ENCODE data around the gene PDXP.

The PDXP gene

DNA sequence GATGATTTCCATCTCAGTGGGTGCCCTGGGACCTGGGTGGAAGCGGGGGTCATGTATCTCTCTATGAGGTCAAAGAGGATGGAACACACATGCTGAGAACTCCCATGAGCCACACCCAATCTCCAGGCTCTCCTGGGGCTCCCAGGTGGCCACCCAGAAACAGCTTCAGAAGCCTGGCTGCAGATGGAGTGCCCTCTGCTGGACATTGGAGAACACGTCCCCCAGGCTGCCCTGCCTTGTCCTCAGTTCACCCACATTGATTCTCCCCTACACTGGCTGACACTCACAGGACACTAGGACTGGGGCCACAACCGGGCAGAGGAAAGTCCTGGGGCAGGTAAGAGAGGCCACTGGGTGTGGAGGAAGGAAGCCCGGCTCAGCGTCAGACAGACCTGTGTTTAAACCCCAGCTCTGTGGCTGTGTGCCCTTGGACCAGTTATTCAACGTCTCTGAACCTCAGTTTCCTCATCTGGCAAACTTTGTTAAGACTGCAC, 23.1 kb downstream of the PDXP start (continued):
- no peak for TF ChIP-seq ZFP41 (tag by site-specific recombination; IDR thresholded peaks at IDR 0.05; ENCODE audit: borderline replicate concordance)
- peak; percentile 60 for TF ChIP-seq GLIS2 (tag by site-specific recombination; IDR thresholded peaks at IDR 0.05)
- TF ChIP-seq MZF1 (tag by site-specific recombination; IDR thresholded peaks at IDR 0.05; ENCODE audit: borderline replicate concordance) = no peak
- peak; percentile 92 for TF ChIP-seq ZNF654 (tag by site-specific recombination; IDR thresholded peaks at IDR 0.05; ENCODE audit: low read depth)
- no peak for TF ChIP-seq YY2 (tag by site-specific recombination; IDR thresholded peaks at IDR 0.05)
- no peak for TF ChIP-seq KLF8 (tag by site-specific recombination; IDR thresholded peaks at IDR 0.05)
- TF ChIP-seq SP7 (tag by site-specific recombination; IDR thresholded peaks at IDR 0.05) = peak; percentile 32
- TF ChIP-seq KLF17 (tag by site-specific recombination; IDR thresholded peaks at IDR 0.05) = no peak; the same call in 1 of the 2 replicates
- TF ChIP-seq INSM2 (tag by site-specific recombination; IDR thresholded peaks at IDR 0.05) = no peak
- no peak for TF ChIP-seq ZNF2 (tag by site-specific recombination; IDR thresholded peaks at IDR 0.05)
- TF ChIP-seq ZNF311 (tag by site-specific recombination; IDR thresholded peaks at IDR 0.05; ENCODE audit: borderline replicate concordance) = no peak
- TF ChIP-seq ZNF692 (tag by site-specific recombination; IDR thresholded peaks at IDR 0.05) = no peak
- 0 out of 2 replicates have a peak, but pooled peaks have one; percentile 31 for TF ChIP-seq ZNF629 (tag by site-specific recombination; IDR thresholded peaks at IDR 0.05)
- TF ChIP-seq SP3 (tag by site-specific recombination; IDR thresholded peaks at IDR 0.05) = no peak
- TF ChIP-seq ZEB2 (tag by site-specific recombination; IDR thresholded peaks at IDR 0.05) = peak; percentile 55; the same call in 1 of the 2 replicates
- peak; percentile 31; the same call in 1 of the 2 replicates for TF ChIP-seq ZNF324 (tag by site-specific recombination; IDR thresholded peaks at IDR 0.05)
- TF ChIP-seq, protein P1, sequence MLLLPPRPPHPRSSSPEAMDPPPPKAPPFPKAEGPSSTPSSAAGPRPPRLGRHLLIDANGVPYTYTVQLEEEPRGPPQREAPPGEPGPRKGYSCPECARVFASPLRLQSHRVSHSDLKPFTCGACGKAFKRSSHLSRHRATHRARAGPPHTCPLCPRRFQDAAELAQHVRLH (tag by site-specific recombination; IDR thresholded peaks at IDR 0.05) = no peak
- no peak for TF ChIP-seq ZNF843 (tag by site-specific recombination; IDR thresholded peaks at IDR 0.05)
- TF ChIP-seq ZNF768 (tag by site-specific recombination; IDR thresholded peaks at IDR 0.05) = peak; percentile 88; the same call in 1 of the 2 replicates
- TF ChIP-seq ZNF660 (tag by site-specific recombination; IDR thresholded peaks at IDR 0.05) = 0 out of 2 replicates have a peak, but pooled peaks have one; percentile 56
- no peak for TF ChIP-seq ZNF416 (tag by site-specific recombination; IDR thresholded peaks at IDR 0.05)

DNA sequence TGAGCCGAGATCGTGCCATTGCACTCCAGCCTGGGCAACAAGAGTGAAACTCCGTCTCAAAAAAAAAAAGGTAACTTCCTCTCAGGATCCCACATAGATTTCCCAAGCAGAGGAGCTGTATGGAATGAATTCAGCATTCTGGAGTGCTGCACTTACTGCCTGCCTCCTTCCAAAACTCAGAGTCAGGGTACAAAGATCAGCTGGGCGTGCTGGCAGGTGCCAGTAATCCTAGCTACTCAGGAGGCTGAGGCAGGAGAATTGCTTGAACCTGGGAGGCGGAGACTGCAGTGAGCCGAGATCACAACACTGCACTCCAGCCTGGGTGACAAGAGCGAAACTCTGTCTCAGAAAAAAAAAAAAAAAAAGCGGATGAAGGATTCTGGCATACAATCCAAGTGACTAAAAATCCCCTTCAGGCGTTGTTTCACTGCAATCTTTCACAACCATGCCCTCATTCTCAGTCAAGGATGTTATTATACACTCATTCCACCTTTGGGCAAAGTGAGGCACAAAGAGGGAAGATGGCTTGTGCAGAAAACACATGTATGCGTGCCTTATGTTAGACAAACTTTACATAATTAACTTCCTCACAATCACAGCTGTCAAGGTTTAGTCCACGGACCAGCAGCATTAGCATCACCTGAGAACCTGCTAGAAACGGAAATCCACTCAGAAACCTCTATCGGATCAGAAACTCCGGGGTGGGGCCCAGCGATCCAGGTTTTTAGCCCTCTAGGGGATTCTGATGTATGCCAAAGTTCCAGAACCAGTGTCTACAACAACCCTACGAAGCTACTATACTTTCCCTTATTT, 26.5 kb downstream of the PDXP start:
- TF ChIP-seq ZNF341 (tag by site-specific recombination; IDR thresholded peaks at IDR 0.05; ENCODE audit: low read depth) (no peak), ZNF132 (tag by site-specific recombination; IDR thresholded peaks at IDR 0.05; ENCODE audit: borderline replicate concordance) (no peak), ZBTB20 (tag by site-specific recombination; IDR thresholded peaks at IDR 0.05) (peak; percentile 31; the same call in 1 of the 2 replicates), ZNF121 (tag by site-specific recombination; IDR thresholded peaks at IDR 0.05) (no peak), ZNF555 (tag by site-specific recombination; conservative IDR thresholded peaks at IDR 0.05) (no peak)
- H3K4me1 ChIP-seq (ENCODE audit: control insufficient read depth, insufficient read depth, low read length) = peaks cover 2% of the 10 kb centered on the region; the same call in 1 of the 2 replicates
- no peak overlapping the region for H3K4me3 ChIP-seq (ENCODE audit: low read depth, low read length)
- no peaks in the 10 kb centered on the region for H3K9me3 ChIP-seq (ENCODE audit: control insufficient read depth, insufficient read depth, low read depth, low read length)
- peaks cover 0 to 19% of the 10 kb centered on the region in 2 experiments; a peak in 1 of 3 replicates for H3K36me3 ChIP-seq (ENCODE audit: control insufficient read depth in 2 of 2, insufficient read depth in 1 of 2, low read length in 2 of 2)
- CTCF ChIA-PET = interaction anchor here (0.6 to 15.8 kb wide), 8 partner anchors 10 to 792 kb away, joined by 3 to 353 read pairs (median 5); partner anchors contain the start of genes LGALS1 and SH3BP1
- H3K27ac ChIP-seq (ENCODE audit: extremely low read depth, low read depth, low read length) = no peak overlapping the region
- POLR2A ChIA-PET = interaction anchor here (0.9 to 2.5 kb wide), 2 partner anchors 24 to 27 kb away, joined by 6 to 23 read pairs; partner anchors contain the start of gene PDXP

Measured in HEK293 (cell line).